HepG2 (cell line): ENCODE measurements around the gene CREG1. TPM values are rescaled to one million over a fixed set of nuclear protein-coding genes. Genes with fewer than 3 reads are reported as not detected.

Experiments
- ARID2 ChIP-seq: sonication (generic); formaldehyde crosslinking; IDR thresholded peaks from 2 replicates; pipeline ENCODE4 v1.8.1; 2022; ENCODE audit warnings: mild to moderate bottlenecking, missing genetic modification reagents, borderline replicate concordance
- CENPBD1 ChIP-seq: sonication (generic); formaldehyde crosslinking; IDR thresholded peaks from 2 replicates; pipeline ENCODE4 v1.8.0; 2022; ENCODE audit warnings: missing genetic modification reagents, low read depth, mild to moderate bottlenecking, borderline replicate concordance
- DZIP1 ChIP-seq: sonication (generic); formaldehyde crosslinking; IDR thresholded peaks from 2 replicates; pipeline ENCODE4 v1.5.0; 2020; ENCODE audit warnings: mild to moderate bottlenecking, missing genetic modification reagents
- EEA1 ChIP-seq: sonication (generic); formaldehyde crosslinking; IDR thresholded peaks from 2 replicates; pipeline ENCODE4 v1.5.1; 2020; ENCODE audit warnings: mild to moderate bottlenecking, missing genetic modification reagents, borderline replicate concordance
- GPN1 ChIP-seq: sonication (generic); formaldehyde crosslinking; IDR thresholded peaks from 2 replicates; pipeline ENCODE4 v1.5.1; 2020; ENCODE audit warnings: missing genetic modification reagents, borderline replicate concordance
- HDAC1 ChIP-seq: sonication (generic); formaldehyde crosslinking; IDR thresholded peaks from 2 replicates; pipeline ENCODE4 v1.5.1; 2020; ENCODE audit warnings: mild to moderate bottlenecking, missing genetic modification reagents
- SNAPC2 ChIP-seq: sonication (generic); formaldehyde crosslinking; IDR thresholded peaks from 2 replicates; pipeline ENCODE4 v1.8.1; 2022; ENCODE audit warnings: mild to moderate bottlenecking, missing genetic modification reagents
- ZBTB33 ChIP-seq: sonication (generic); formaldehyde crosslinking; IDR thresholded peaks from 2 replicates; pipeline ENCODE4 v1.4.0; 2020; ENCODE audit warnings: missing genetic modification reagents
- ZBTB37 ChIP-seq: sonication (generic); formaldehyde crosslinking; IDR thresholded peaks from 2 replicates; pipeline ENCODE4 v1.4.0; 2020; ENCODE audit warnings: mild to moderate bottlenecking, missing genetic modification reagents
- ZNF296 ChIP-seq: sonication (generic); formaldehyde crosslinking; conservative IDR thresholded peaks from 2 replicates; pipeline ENCODE4 v1.5.0; 2020; ENCODE audit warnings: mild to moderate bottlenecking, missing genetic modification reagents
- ZNF407 ChIP-seq: sonication (generic); formaldehyde crosslinking; IDR thresholded peaks from one replicate; pipeline ENCODE4 v1.5.1; 2020; ENCODE audit warnings: mild to moderate bottlenecking, missing genetic modification reagents; ENCODE audit errors: not compliant biosample characterization
- ZNF781 ChIP-seq: sonication (generic); formaldehyde crosslinking; IDR thresholded peaks from 2 replicates; pipeline ENCODE4 v1.5.1; 2020; ENCODE audit warnings: borderline replicate concordance, mild to moderate bottlenecking, missing genetic modification reagents; ENCODE audit errors: not compliant biosample characterization
- polyA plus RNA-seq, 8 experiments: library from polyadenylated mRNA; depleted of rRNA in 3 of 8; stranded (reverse) in 7 of 8; unstranded in 1 of 8; fragments of >200 nt; fragmentation: Illumina TruSeq in 4 of 8; extraction: Trizol in 4 of 8; gene quantifications; 2 replicates each; pipeline versions ENCODE4 v1.2.1 to v1.2.3, GENCODE V29; 2011 to 2016; ENCODE audit warnings: low read depth in 4 of 8, missing spikeins in 1 of 8, mixed read lengths in 1 of 8; ENCODE audit not compliant: insufficient read depth in 1 of 8
- total RNA-seq, 5 experiments: library from RNA; depleted of rRNA; stranded (reverse); fragments of >200 nt; fragmentation: Illumina TruSeq; extraction: Trizol; gene quantifications; 2 replicates each; pipeline ENCODE4 v1.2.3, GENCODE V29; 2016; ENCODE audit warnings: low read depth in 1 of 5

Gene CREG1
- total and polyA plus RNA-seq, 2 of the 13 experiments (the other 11 are each of a cell fraction or from before 2014, with no cell fraction given) = 31.3 to 33.5 TPM

- no peak for TF ChIP-seq ZNF407 (CRISPR knock-in tag)
- TF ChIP-seq CENPBD1 (CRISPR knock-in tag) = no peak; the same call in 1 of the 2 replicates
- no peak for TF ChIP-seq ZBTB37
- no peak for TF ChIP-seq ZNF781 (CRISPR knock-in tag)
- TF ChIP-seq HDAC1 (CRISPR knock-in tag) = no peak; the same call in 1 of the 2 replicates
- no peak for TF ChIP-seq GPN1 (CRISPR knock-in tag)
- no peak for TF ChIP-seq ARID2 (CRISPR knock-in tag)
- TF ChIP-seq ZBTB33 (CRISPR knock-in tag) = no peak
- TF ChIP-seq EEA1 = no peak
- TF ChIP-seq DZIP1 (CRISPR knock-in tag) = no peak
- no peak for TF ChIP-seq SNAPC2 (CRISPR knock-in tag)
- no peak for TF ChIP-seq ZNF296 (CRISPR knock-in tag)
Observed at GRCh38 chr1:167553136-167554027, at the start of gene CREG1 (continued).
